HepG2 (cell line): ENCODE results near the gene HOXD8. TPM values are rescaled to one million over a fixed set of nuclear protein-coding genes. Genes with fewer than 3 reads are reported as not detected.

Source experiments
- ARNT ChIP-seq: fragments of 450-650 bp; IDR thresholded peaks from 2 replicates; pipeline ENCODE4 v1.6.1; 2017
- CCAR2 ChIP-seq: fragments of 200-400 bp; formaldehyde crosslinking; optimal IDR thresholded peaks from 2 replicates; pipeline ENCODE3; 2018; ENCODE audit warnings: low read depth, mild to moderate bottlenecking, low read length, moderate library complexity
- CEBPZ ChIP-seq: IDR thresholded peaks from 2 replicates; pipeline ENCODE4 v1.6.1; 2012; ENCODE audit warnings: low read length, improper control_type of control experiment
- CTCF ChIP-seq: sonication (generic); formaldehyde crosslinking; IDR thresholded peaks from 2 replicates; pipeline ENCODE4 v1.5.0; 2020; ENCODE audit warnings: mild to moderate bottlenecking, missing genetic modification reagents, moderate library complexity
- E2F5 ChIP-seq: sonication (generic); formaldehyde crosslinking; conservative IDR thresholded peaks from 2 replicates; pipeline ENCODE4 v1.4.0; 2020; ENCODE audit warnings: missing genetic modification reagents
- FOSL1 ChIP-seq: sonication (generic); formaldehyde crosslinking; IDR thresholded peaks from 2 replicates; pipeline ENCODE4 v1.9.0; 2021; ENCODE audit warnings: missing genetic modification reagents, borderline replicate concordance
- GATA4 ChIP-seq: sonication (generic); IDR thresholded peaks from 2 replicates; pipeline ENCODE4 v1.6.1; 2016; ENCODE audit warnings: antibody characterized with exemption, low read depth, borderline replicate concordance
- KAT8 ChIP-seq: IDR thresholded peaks from 2 replicates; pipeline ENCODE4 v1.6.1; 2016; ENCODE audit warnings: missing genetic modification reagents, missing compliant biosample characterization
- LBX2 ChIP-seq: sonication (generic); formaldehyde crosslinking; IDR thresholded peaks from 2 replicates; pipeline ENCODE4 v1.5.0; 2020; ENCODE audit warnings: missing genetic modification reagents, mild to moderate bottlenecking, borderline replicate concordance
- LCORL ChIP-seq, 2 experiments: fragments of 450-650 bp in 1 of 2; sonication (generic) in 1 of 2; formaldehyde crosslinking in 1 of 2; IDR thresholded peaks; 2 replicates each; pipeline versions ENCODE4 v1.5.0 to v1.6.1; 2017 to 2020; ENCODE audit warnings: antibody characterized with exemption in 1 of 2, missing genetic modification reagents in 1 of 2
- MED8 ChIP-seq: sonication (generic); formaldehyde crosslinking; IDR thresholded peaks from 2 replicates; pipeline ENCODE4 v1.8.1; 2023; ENCODE audit warnings: mild to moderate bottlenecking, missing genetic modification reagents; ENCODE audit not compliant: insufficient replicate concordance
- MIER2 ChIP-seq: IDR thresholded peaks from 2 replicates; pipeline ENCODE4 v1.6.1; 2016; ENCODE audit warnings: missing biosample characterization, missing genetic modification reagents
- SIX4 ChIP-seq: sonication (generic); formaldehyde crosslinking; IDR thresholded peaks from 2 replicates; pipeline ENCODE4 v1.4.0; 2020; ENCODE audit warnings: missing genetic modification reagents
- SMYD3 ChIP-seq: sonication (generic); formaldehyde crosslinking; IDR thresholded peaks from 2 replicates; pipeline ENCODE4 v1.8.1; 2023; ENCODE audit warnings: mild to moderate bottlenecking, missing genetic modification reagents
- TFE3 ChIP-seq: IDR thresholded peaks from 2 replicates; pipeline ENCODE4 v1.6.1; 2016
- TOPORS ChIP-seq: sonication (generic); formaldehyde crosslinking; IDR thresholded peaks from 2 replicates; pipeline ENCODE4 v1.8.0; 2023; ENCODE audit warnings: mild to moderate bottlenecking, missing genetic modification reagents
- YEATS4 ChIP-seq: sonication (generic); formaldehyde crosslinking; IDR thresholded peaks from 2 replicates; pipeline ENCODE4 v1.4.0; 2020; ENCODE audit warnings: missing genetic modification reagents, borderline replicate concordance
- ZC3H4 ChIP-seq: sonication (generic); formaldehyde crosslinking; IDR thresholded peaks from 2 replicates; pipeline ENCODE4 v1.4.0; 2020; ENCODE audit warnings: missing genetic modification reagents, borderline replicate concordance
- ZNF33B ChIP-seq: sonication (generic); formaldehyde crosslinking; IDR thresholded peaks from 2 replicates; pipeline ENCODE4 v1.5.1; 2020; ENCODE audit warnings: mild to moderate bottlenecking, missing genetic modification reagents
- ZNF350 ChIP-seq: sonication (generic); formaldehyde crosslinking; IDR thresholded peaks from 2 replicates; pipeline ENCODE4 v1.4.0; 2020; ENCODE audit warnings: mild to moderate bottlenecking, low read depth, missing genetic modification reagents, borderline replicate concordance
- ZNF441 ChIP-seq: sonication (generic); formaldehyde crosslinking; IDR thresholded peaks from 2 replicates; pipeline ENCODE4 v1.7.0; 2021; ENCODE audit warnings: missing genetic modification reagents, borderline replicate concordance
- ZNF598 ChIP-seq: sonication (generic); formaldehyde crosslinking; IDR thresholded peaks from 2 replicates; pipeline ENCODE4 v1.5.1; 2020; ENCODE audit warnings: mild to moderate bottlenecking, missing genetic modification reagents, borderline replicate concordance
- polyA plus RNA-seq, 8 experiments: library from polyadenylated mRNA; depleted of rRNA in 3 of 8; stranded (reverse) in 7 of 8; unstranded in 1 of 8; fragments of >200 nt; fragmentation: Illumina TruSeq in 4 of 8; extraction: Trizol in 4 of 8; gene quantifications; 2 replicates each; pipeline versions ENCODE4 v1.2.1 to v1.2.3, GENCODE V29; 2011 to 2016; ENCODE audit warnings: low read depth in 4 of 8, missing spikeins in 1 of 8, mixed read lengths in 1 of 8; ENCODE audit not compliant: insufficient read depth in 1 of 8
- total RNA-seq, 5 experiments: library from RNA; depleted of rRNA; stranded (reverse); fragments of >200 nt; fragmentation: Illumina TruSeq; extraction: Trizol; gene quantifications; 2 replicates each; pipeline ENCODE4 v1.2.3, GENCODE V29; 2016; ENCODE audit warnings: low read depth in 1 of 5

The HOXD8 gene
- total and polyA plus RNA-seq, 2 of the 13 experiments (the other 11 are each of a cell fraction or from before 2014, with no cell fraction given), result not detected

- TF ChIP-seq TFE3, result no peak
- no peak for TF ChIP-seq SMYD3 (CRISPR knock-in tag)
- TF ChIP-seq E2F5 (CRISPR knock-in tag), result peak; percentile 86; the same call in 1 of the 2 replicates
- peak; percentile 91; the same call in 1 of the 2 replicates for TF ChIP-seq ZNF598
- no peak; the same call in 1 of the 2 replicates for TF ChIP-seq YEATS4 (CRISPR knock-in tag)
- no peak for TF ChIP-seq GATA4
- TF ChIP-seq LCORL (IDR thresholded peaks at IDR 0.05), result no peak
- peak; percentile 45; the same call in 1 of the 2 replicates for TF ChIP-seq LCORL (CRISPR knock-in tag; IDR thresholded peaks at IDR 0.05)
- peak; percentile 99 for TF ChIP-seq CTCF (CRISPR knock-in tag)
- TF ChIP-seq ZC3H4 (CRISPR knock-in tag), result no peak
- no peak for TF ChIP-seq CEBPZ
- no peak for TF ChIP-seq TOPORS (CRISPR knock-in tag)
- TF ChIP-seq KAT8 (CRISPR knock-in tag), result peak; percentile 77
- no peak for TF ChIP-seq ZNF441 (CRISPR knock-in tag)
- no peak for TF ChIP-seq CCAR2
- TF ChIP-seq ZNF33B (CRISPR knock-in tag), result peak; percentile 85; the same call in 1 of the 2 replicates
- TF ChIP-seq ZNF350 (CRISPR knock-in tag), result peak; percentile 83; the same call in 1 of the 2 replicates
- no peak for TF ChIP-seq FOSL1 (CRISPR knock-in tag)
- no peak for TF ChIP-seq MIER2 (CRISPR knock-in tag)
- no peak for TF ChIP-seq MED8
- no peak for TF ChIP-seq ARNT
- TF ChIP-seq LBX2 (CRISPR knock-in tag), result 0 out of 2 replicates have a peak, but pooled peaks have one; percentile 76
- no peak for TF ChIP-seq SIX4 (CRISPR knock-in tag)
These were observed 11.2 kb downstream of the HOXD8 start (continued) for GRCh38 chr2:176140513-176141317.
